Tibial nerve (tissue), 3 donors: ENCODE results near the gene ATP9B.

Source experiments
- CTCF ChIP-seq, 5 experiments: fragments of 200-600 bp in 3 of 5; fragments of 450-650 bp in 2 of 5; sonication (generic) in 3 of 5; IDR thresholded peaks; one replicate each; pipeline ENCODE4 v1.5.1; 2016 to 2019; ENCODE audit warnings: antibody characterized with exemption in 5 of 5, mild to moderate bottlenecking in 3 of 5, moderate library complexity in 2 of 5
- POLR2A ChIP-seq, 2 donors: fragments of 450-650 bp; IDR thresholded peaks; one replicate each; pipeline ENCODE4 v1.6.1; 2017; ENCODE audit warnings: antibody characterized with exemption in 2 of 2, mild to moderate bottlenecking in 2 of 2, moderate library complexity in 2 of 2

GRCh38 chr18:79423211-79424007, 354.2 kb downstream of the ATP9B start:
- TF ChIP-seq CTCF (IDR thresholded peaks at IDR 0.05), result no peak
- peak in 1 of 2 donors; percentile 7 for TF ChIP-seq POLR2A (IDR thresholded peaks at IDR 0.05)
